Frontal cortex (tissue), 4 donors: Measurements from ENCODE around the gene DPP10. TPM values are rescaled to one million over a fixed set of nuclear protein-coding genes. Genes with fewer than 3 reads are reported as not detected.

Source experiments
- DNase-seq, 2 donors: peaks; one replicate each; pipeline ENCODE4 v3.0.0; 2012; ENCODE audit warnings: low spot score in 2 of 2
- FAIRE-seq: peaks from 2 replicates; lab custom pipeline; 2012; peaks lifted over from hg19 to GRCh38; lab: Jason Lieb, UNC
- total RNA-seq: library from RNA; depleted of rRNA; stranded (reverse); fragments of >200 nt; gene quantifications from one replicate; pipeline ENCODE4 v1.2.3, GENCODE V29; 2014
- donor health status: control.
- donor health status: control.
- donor health status: control.

Gene DPP10
- total RNA-seq, 1 donor from 2014 or later, result 74.6 TPM

- FAIRE-seq, result no peak
These were observed 1297.1 kb downstream of the DPP10 start for GRCh38 chr2:115739574-115739973.

GRCh38 chr2:115746151-115746550 is 1303.7 kb downstream of the DPP10 start:
- no peak for DNase-seq
- no peak for FAIRE-seq

More at GRCh38 chr2:115739574-115739973, 1297.1 kb downstream of the DPP10 start:
- DNase-seq, result no peak

GRCh38 chr2:115757286-115757685 is 1314.8 kb downstream of the DPP10 start:
- FAIRE-seq (no peak), DNase-seq (no peak)

GRCh38 chr2:115763601-115764000 is 1321.2 kb downstream of the DPP10 start:
- DNase-seq, result no peak
- no peak for FAIRE-seq

GRCh38 chr2:115771516-115771915 is 1329.1 kb downstream of the DPP10 start:
- FAIRE-seq, result no peak

GRCh38 chr2:115774361-115774760 is 1331.9 kb downstream of the DPP10 start:
- no peak for FAIRE-seq
- DNase-seq, result no peak

More at GRCh38 chr2:115771516-115771915, 1329.1 kb downstream of the DPP10 start:
- DNase-seq, result no peak

GRCh38 chr2:115779085-115779632 is 1336.7 kb downstream of the DPP10 start:
- FAIRE-seq (no peak), DNase-seq (no peak)

GRCh38 chr2:115782286-115782685 is 1339.8 kb downstream of the DPP10 start:
- no peak for FAIRE-seq
- no peak for DNase-seq

- no peak for DNase-seq
- FAIRE-seq, result no peak
These were observed 1353.6 kb downstream of the DPP10 start for GRCh38 chr2:115796078-115796477.

GRCh38 chr2:115807276-115807675 is 1364.8 kb downstream of the DPP10 start:
- DNase-seq (no peak), FAIRE-seq (no peak)

- DNase-seq (no peak), FAIRE-seq (no peak)
These were observed 1383.5 kb downstream of the DPP10 start for GRCh38 chr2:115825912-115826311.

- FAIRE-seq (no peak), DNase-seq (no peak)
These were observed 1390.8 kb downstream of the DPP10 start for GRCh38 chr2:115833196-115833595.

GRCh38 chr2:115838539-115838938 is 1396.1 kb downstream of the DPP10 start:
- FAIRE-seq (no peak), DNase-seq (no peak)

- no peak for FAIRE-seq
- no peak for DNase-seq
These were observed 1399.9 kb downstream of the DPP10 start for GRCh38 chr2:115842306-115842705.

GRCh38 chr2:115848192-115848591 is 1405.8 kb downstream of the DPP10 start:
- DNase-seq (no peak), FAIRE-seq (no peak)

- DNase-seq (no peak), FAIRE-seq (no peak)
These were observed 1424.6 kb downstream of the DPP10 start for GRCh38 chr2:115867024-115867423.

- FAIRE-seq, result no peak
- DNase-seq, result no peak
These were observed 1432.0 kb downstream of the DPP10 start for GRCh38 chr2:115874427-115874826.

- no peak for DNase-seq
- no peak for FAIRE-seq
These were observed 1438.1 kb downstream of the DPP10 start for GRCh38 chr2:115880558-115880957.

- no peak for DNase-seq
- no peak for FAIRE-seq
These were observed 1444.9 kb downstream of the DPP10 start for GRCh38 chr2:115887209-115887776.
